Measurements from ENCODE around the gene TCF12.

Gene TCF12

GRCh38 chr15:57306944-57307411, 388.5 kb downstream of the TCF12 start:
- no peak for DNase-seq

DNA sequence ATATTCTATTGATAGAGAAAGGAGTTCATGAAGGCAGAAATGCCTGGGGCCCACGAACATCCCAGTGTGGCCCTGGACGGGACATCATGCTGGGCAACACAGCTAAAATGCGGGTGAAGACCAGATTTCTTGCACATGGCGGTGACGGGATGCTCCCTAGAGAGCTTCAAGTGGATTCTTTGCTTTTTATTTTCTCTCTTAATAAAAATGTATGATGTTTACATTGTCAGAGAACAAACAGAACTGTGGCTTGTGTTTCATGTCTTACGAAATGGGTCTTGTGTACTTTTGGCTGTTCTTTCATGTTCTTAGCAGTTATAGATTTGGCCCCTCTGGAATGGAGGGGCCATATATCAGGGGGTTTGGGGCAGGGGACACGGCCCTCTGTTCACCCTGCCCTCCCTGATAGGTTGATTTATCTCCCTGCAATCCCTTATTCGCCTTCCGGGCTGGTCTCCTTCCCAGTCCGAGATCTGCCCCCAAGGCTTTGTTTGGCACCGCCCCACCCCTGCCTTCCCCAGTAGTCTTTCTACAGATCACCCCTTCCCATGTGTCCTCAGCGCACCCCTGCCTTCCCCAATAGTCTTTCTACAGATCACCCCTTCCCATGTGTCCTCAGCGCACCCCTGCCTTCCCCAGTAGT, 389.2 kb downstream of the TCF12 start:
- no peak for DNase-seq

DNA sequence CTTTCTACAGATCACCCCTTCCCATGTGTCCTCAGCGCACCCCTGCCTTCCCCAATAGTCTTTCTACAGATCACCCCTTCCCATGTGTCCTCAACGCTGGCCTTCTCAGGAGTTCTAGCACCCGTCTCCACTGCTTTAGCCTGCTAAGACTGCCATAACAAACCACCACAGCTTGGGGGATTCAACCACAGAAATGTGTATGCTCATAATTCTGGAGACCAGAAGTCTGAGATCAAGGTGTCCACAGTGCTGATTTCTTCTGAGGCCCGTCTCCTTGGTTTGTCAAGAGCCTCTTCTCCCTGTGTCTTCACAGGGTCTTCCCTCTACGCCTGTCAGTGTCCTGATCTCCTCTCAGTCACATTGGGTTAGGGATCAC, 389.7 kb downstream of the TCF12 start:
- no peak for DNase-seq

GRCh38 chr15:57309856-57310760, 391.7 kb downstream of the TCF12 start:
- DNase-seq = no peak

GRCh38 chr15:57310876-57311275, 392.4 kb downstream of the TCF12 start:
- no peak for DNase-seq

DNA sequence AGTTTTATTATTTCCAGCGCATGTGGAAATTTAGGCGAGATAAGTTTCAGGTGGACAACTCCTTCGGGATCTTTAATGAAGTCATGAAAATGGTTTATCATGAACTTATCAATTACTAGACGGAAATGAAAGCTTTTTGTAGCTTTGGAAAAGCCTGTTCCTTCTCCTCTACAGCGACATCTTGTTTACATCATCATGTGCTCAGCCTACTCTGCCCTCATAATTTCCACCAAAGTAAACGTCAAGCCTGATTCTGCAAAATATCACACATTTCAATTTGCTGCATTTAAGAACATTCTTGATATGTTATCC, 393.5 kb downstream of the TCF12 start:
- DNase-seq = no peak

DNA sequence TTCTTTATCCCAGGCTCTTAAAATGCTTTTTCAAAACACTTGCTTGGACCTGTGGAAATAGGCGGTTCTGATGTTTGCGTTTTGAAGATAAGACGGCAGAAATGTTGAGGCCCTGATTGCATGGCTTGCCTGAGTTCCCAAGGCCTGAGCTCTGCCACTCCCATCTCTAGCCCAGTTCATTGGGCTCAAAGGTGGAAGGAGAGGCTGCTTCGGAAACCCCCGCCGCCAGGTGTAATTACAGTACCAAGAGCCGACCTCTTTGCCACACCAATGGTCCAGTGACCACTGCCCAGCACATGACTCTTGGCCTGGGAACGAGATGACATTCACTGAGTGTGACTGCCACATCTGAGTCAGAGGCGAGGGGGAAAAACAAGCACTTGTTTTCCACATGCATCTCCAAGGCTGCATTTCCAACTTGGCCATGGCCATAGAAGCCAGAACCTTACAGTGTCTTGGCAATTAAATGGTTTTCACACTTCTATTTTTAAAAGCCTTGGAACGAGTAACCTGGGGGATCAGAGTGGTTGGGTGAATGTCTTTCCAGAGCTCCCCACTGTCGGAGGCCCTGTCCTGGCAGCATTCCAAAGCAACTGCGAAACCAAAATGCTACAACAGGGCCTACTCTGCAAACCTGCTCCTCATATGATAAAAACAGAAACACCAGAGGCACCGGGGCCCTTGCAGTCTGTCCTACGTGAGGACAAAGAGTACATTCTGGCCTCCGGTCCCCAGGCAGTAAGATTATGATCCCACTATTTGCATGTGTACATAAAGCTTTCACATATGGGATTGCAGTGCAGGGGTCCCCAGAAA, 394.1 kb downstream of the TCF12 start:
- no peak for DNase-seq

- DNase-seq = no peak
Observed at GRCh38 chr15:57313134-57313483, 394.7 kb downstream of the TCF12 start.

- no peak for DNase-seq
Observed at GRCh38 chr15:57314221-57314620, 395.8 kb downstream of the TCF12 start.

DNA sequence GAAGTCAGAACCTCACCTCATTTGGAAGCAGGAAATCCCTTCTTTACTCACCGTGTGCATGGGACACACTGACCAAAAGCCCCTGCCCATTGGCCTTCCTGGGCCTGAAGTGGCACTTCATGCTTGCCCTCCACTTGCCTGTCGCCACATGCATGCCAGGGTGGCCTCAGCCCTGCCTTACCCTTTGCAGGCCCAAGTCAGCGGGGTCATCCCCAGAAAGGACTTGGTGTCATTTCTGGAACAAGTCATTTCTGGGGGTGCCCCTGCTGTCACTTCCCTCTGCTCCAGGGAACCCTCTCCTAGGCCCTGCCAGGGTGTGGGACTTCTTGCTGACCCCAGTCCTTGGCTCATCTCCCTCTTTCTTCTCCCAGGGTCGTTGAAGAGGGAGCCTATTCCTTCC, 398.0 kb downstream of the TCF12 start:
- DNase-seq = no peak

DNA sequence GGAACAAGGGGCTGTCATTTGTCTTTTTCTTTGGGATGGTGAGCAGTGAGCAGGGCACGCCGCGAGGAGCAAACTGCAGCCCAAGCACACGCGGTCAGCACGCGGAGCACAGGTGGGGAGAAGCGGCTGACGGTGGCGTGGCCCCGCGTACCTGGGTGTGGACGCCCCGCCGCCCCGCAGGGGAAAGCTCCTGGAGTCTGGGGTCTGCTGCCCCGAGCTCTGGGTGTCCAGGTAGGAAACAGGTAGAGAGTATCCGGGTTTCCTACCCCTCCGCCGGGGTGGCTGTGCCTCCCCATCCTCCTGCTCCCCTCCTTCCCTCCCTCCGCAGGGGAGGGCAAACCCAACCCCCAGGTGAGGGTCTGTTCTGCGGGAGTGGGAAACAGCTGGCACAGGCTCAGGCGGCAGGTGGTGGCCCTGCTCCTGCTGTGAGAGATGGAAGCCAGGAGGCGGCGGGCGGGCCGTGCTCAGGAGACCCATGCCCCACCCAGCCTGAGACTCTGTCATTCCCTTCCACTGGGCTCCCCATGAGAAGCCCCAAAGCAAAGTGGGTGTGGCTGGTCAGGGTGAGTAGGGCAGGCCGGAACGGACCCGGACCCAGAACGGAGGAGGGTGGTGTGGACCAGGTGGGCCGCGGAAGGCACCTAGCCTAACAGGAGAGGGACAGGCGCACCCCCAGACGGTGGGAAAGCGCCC, 400.9 kb downstream of the TCF12 start:
- DNase-seq = no peak

- no peak for DNase-seq
Observed at GRCh38 chr15:57319919-57320560, 401.6 kb downstream of the TCF12 start.

DNA sequence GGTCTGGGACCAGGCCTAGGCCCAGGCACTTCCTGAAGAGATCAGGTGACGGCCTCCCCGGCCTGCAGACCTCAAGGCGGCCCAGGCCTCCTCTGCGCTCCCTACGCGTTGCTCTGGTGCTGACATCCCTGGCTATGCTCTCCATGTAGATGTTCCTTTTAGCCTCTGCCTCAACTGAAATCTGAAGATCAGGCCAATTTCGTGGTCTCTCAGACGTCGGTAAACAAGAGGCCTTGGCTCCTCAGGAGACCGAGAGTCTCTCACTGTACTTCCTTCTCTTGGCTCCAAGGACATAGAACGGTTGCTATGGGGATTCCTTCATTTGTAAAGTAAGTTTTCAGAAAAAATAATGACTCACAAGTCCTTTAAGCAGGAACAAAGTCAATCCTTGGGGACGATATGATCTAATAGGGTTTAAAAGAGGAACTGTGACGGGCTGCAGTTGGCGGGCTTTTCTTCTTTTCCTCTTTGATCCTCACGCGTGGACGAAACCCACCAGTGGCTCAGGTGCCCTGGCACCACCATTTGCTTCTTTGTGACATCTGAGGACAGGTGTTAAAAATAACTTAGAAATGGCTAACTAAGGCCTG, 402.3 kb downstream of the TCF12 start:
- no peak for DNase-seq

- no peak for DNase-seq
Observed at GRCh38 chr15:57321485-57321884, 403.0 kb downstream of the TCF12 start.

DNA sequence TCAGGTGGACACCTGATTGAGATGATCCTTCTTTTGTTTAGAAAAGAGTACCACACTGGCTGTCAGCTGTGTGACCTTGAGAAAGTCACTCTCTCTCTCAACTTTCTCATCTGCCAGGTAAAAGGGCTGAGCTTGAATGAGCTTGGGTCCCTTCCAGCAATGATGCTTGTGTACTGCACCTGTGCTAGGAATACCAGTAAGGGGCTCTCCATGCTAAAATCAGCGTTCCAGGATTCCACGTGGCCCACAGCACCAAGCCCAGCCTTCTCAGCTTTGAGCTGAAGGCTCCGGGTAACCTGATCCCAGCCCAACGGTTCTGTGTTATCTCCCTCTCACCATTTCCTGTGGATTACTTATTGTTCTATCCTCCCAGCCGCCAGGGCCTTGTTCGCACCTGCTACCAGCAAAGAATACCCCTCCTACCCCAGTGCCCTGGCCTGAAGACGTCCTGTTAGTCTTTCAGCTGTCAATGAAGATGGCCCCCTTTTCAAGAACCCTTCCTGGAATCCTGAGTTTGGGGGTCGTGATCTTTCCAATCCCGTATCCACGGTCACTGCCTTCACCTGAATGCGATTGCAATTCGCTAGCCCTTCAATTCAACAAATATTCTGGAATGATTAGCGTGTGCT, 403.6 kb downstream of the TCF12 start:
- DNase-seq = no peak

- DNase-seq = no peak
Observed at GRCh38 chr15:57322602-57323250, 404.3 kb downstream of the TCF12 start.

- DNase-seq = no peak
Observed at GRCh38 chr15:57323299-57323805, 404.9 kb downstream of the TCF12 start.

DNA sequence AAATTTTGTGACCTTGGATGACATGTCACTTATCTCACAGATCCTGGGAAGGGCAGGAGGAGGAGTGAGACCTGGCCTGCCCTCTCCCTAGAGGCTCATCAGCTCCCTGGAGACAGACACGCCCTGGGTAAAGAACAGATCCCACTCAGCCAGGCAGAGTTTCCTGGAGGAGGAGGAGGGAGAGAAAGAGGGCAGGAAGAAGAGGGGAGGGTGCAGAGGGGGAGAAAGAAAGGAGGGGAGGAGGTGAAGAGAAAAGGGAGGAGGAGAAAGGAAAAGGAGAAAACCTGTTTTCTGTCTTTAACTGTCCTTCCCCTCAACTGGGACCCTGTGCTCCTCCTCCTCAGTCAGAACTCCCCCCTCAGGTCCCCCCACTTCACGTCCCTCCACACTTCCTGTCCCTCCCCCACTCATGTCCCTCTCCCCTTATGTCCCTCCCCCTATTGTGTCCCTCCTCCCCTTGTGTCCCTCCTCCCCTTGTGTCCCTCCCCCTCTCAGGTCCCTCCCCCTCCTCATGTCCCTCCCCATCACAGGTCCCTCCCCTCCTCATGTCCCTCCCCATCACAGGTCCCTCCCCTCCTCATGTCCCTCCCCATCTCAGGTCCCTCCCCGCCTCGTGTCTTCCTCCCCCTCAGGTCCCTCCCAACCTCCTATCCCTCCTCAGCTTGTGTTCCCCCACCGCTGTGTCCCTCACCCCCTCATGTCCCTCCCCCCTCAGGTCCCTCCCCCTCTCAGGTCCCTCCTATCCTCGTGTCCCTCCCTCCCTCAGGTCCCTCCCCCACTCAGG, 405.6 kb downstream of the TCF12 start:
- peak; percentile 34 for DNase-seq

GRCh38 chr15:57324590-57324890, 406.1 kb downstream of the TCF12 start:
- DNase-seq = no peak

- no peak for DNase-seq
Observed at GRCh38 chr15:57324944-57325679, 406.7 kb downstream of the TCF12 start.
